ENCODE data around the gene FGF4. TPM values are rescaled to one million over a fixed set of nuclear protein-coding genes. Genes with fewer than 3 reads are reported as not detected.
A peak's percentile ranks its signal among the peaks of the same experiment; 100 is the strongest.

The FGF4 gene
- total and polyA plus RNA-seq, 2 donors from 2014 or later = not detected

- DNase-seq (no peak), FAIRE-seq (no peak)
- intact Hi-C loops (cut with DNase I) = no loop called here
- Histone ChIP-seq H3K27me3 (ENCODE audit: control insufficient read depth, insufficient read depth, low read length) (no peaks in the 10 kb centered on the region), H3K36me3 (ENCODE audit: control insufficient read depth in 2 of 3, insufficient read depth in 3 of 3, low read length in 3 of 3) (no peaks in the 10 kb centered on the region), H3K9ac (ENCODE audit: low read length in 3 of 3) (no peak overlapping the region), H3K4me1 (ENCODE audit: control insufficient read depth in 2 of 3, insufficient read depth in 2 of 3, low read depth in 1 of 3, low read length in 3 of 3) (no peaks in the 10 kb centered on the region), H3K4me3 (ENCODE audit: low read length in 3 of 3) (no peak overlapping the region), H3K27ac (ENCODE audit: low read depth in 2 of 2, low read length in 2 of 2) (no peak overlapping the region), H3K9me3 (ENCODE audit: control insufficient read depth in 2 of 3, insufficient read depth in 1 of 3, low read length in 3 of 3) (peaks cover 0 to 3% (median 0%) of the 10 kb centered on the region in 3 donors)
- TF ChIP-seq CTCF (IDR thresholded peaks at IDR 0.05; ENCODE audit: borderline replicate concordance, extremely low read depth, insufficient read depth) = no peak
These were observed 45.9 kb downstream of the FGF4 start for GRCh38 chr11:69729252-69729651.

- DNase-seq = no peak
- no peaks in the 10 kb centered on the region for H3K36me3 ChIP-seq (ENCODE audit: control insufficient read depth in 2 of 3, insufficient read depth in 3 of 3, low read length in 3 of 3)
- H3K4me3 ChIP-seq (ENCODE audit: low read length in 3 of 3) = no peak overlapping the region
- H3K27me3 ChIP-seq (ENCODE audit: control insufficient read depth, insufficient read depth, low read length) = no peaks in the 10 kb centered on the region
- H3K27ac ChIP-seq (ENCODE audit: low read depth in 2 of 2, low read length in 2 of 2) = no peak overlapping the region
- intact Hi-C loops (cut with DNase I) = no loop called here
- H3K9ac ChIP-seq (ENCODE audit: low read length in 3 of 3) = no peak overlapping the region
- no peaks in the 10 kb centered on the region for H3K4me1 ChIP-seq (ENCODE audit: control insufficient read depth in 2 of 3, insufficient read depth in 2 of 3, low read depth in 1 of 3, low read length in 3 of 3)
- no peaks in the 10 kb centered on the region for H3K9me3 ChIP-seq (ENCODE audit: control insufficient read depth in 2 of 3, insufficient read depth in 1 of 3, low read length in 3 of 3)
- no peak for TF ChIP-seq CTCF (IDR thresholded peaks at IDR 0.05; ENCODE audit: borderline replicate concordance, extremely low read depth, insufficient read depth)
- FAIRE-seq = no peak
These were observed 47.9 kb downstream of the FGF4 start for GRCh38 chr11:69727266-69727665.

GRCh38 chr11:69726481-69726880, 48.7 kb downstream of the FGF4 start:
- no peak for FAIRE-seq
- no peak for TF ChIP-seq CTCF (IDR thresholded peaks at IDR 0.05; ENCODE audit: borderline replicate concordance, extremely low read depth, insufficient read depth)
- Histone ChIP-seq H3K4me3 (ENCODE audit: low read length in 3 of 3) (no peak overlapping the region), H3K27ac (ENCODE audit: low read depth in 2 of 2, low read length in 2 of 2) (no peak overlapping the region), H3K9ac (ENCODE audit: low read length in 3 of 3) (no peak overlapping the region), H3K27me3 (ENCODE audit: control insufficient read depth, insufficient read depth, low read length) (no peaks in the 10 kb centered on the region), H3K4me1 (ENCODE audit: control insufficient read depth in 2 of 3, insufficient read depth in 2 of 3, low read depth in 1 of 3, low read length in 3 of 3) (no peaks in the 10 kb centered on the region), H3K9me3 (ENCODE audit: control insufficient read depth in 2 of 3, insufficient read depth in 1 of 3, low read length in 3 of 3) (no peaks in the 10 kb centered on the region), H3K36me3 (ENCODE audit: control insufficient read depth in 2 of 3, insufficient read depth in 3 of 3, low read length in 3 of 3) (no peaks in the 10 kb centered on the region)
- peak in 1 of 5 donors; percentile 61 for DNase-seq
- intact Hi-C loops (cut with DNase I) = no loop called here

GRCh38 chr11:69726019-69726418, 49.1 kb downstream of the FGF4 start:
- H3K4me3 ChIP-seq (ENCODE audit: low read length in 3 of 3) = no peak overlapping the region
- intact Hi-C loops (cut with DNase I) = no loop called here
- FAIRE-seq (no peak), DNase-seq (no peak)
- no peaks in the 10 kb centered on the region for H3K9me3 ChIP-seq (ENCODE audit: control insufficient read depth in 2 of 3, insufficient read depth in 1 of 3, low read length in 3 of 3)
- no peak for TF ChIP-seq CTCF (IDR thresholded peaks at IDR 0.05; ENCODE audit: borderline replicate concordance, extremely low read depth, insufficient read depth)
- H3K27me3 ChIP-seq (ENCODE audit: control insufficient read depth, insufficient read depth, low read length) = no peaks in the 10 kb centered on the region
- no peak overlapping the region for H3K27ac ChIP-seq (ENCODE audit: low read depth in 2 of 2, low read length in 2 of 2)
- no peaks in the 10 kb centered on the region for H3K4me1 ChIP-seq (ENCODE audit: control insufficient read depth in 2 of 3, insufficient read depth in 2 of 3, low read depth in 1 of 3, low read length in 3 of 3)
- no peak overlapping the region for H3K9ac ChIP-seq (ENCODE audit: low read length in 3 of 3)
- H3K36me3 ChIP-seq (ENCODE audit: control insufficient read depth in 2 of 3, insufficient read depth in 3 of 3, low read length in 3 of 3) = no peaks in the 10 kb centered on the region
